NCI-H2107 (cell line): ENCODE results near the gene TRAPPC3.

Experiments used
- DNase-seq: peaks from one replicate; lab custom pipeline; 2025; lab: John Stamatoyannopoulos, UW

TRAPPC3 gene

DNA sequence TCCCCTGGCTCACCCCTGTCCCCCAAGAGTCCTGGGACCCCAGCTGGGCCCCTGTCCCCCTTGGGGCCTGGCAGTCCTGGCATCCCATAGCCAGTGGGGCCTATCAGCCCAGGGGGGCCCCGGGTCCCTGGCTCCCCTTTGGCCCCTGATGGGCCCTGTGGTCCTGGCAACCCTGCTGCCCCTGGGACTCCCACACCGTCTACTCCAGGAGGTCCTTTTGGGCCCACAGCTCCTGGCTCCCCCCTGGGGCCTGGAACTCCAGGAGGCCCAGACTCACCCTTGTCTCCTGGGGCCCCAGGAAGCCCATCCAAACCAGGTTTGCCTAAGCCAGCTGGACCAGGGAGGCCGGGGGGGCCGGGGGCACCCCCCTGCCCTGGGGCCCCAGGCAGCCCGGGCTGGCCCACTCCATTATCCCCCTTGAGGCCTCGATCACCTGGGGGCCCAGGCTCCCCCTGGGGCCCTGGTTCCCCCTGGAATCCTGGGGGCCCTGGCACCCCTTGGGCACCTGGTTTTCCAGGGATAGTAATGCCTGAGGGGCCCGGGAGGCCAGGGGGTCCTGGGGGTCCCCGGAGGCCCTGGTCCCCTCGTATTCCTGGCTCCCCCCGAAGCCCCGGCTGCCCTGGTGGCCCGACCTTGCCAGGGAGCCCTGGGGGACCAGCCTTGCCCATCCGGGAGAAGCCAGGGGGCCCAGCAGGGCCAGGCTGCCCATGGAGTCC is 50.5 kb downstream of the TRAPPC3 start:
- DNase-seq, result no peak

DNA sequence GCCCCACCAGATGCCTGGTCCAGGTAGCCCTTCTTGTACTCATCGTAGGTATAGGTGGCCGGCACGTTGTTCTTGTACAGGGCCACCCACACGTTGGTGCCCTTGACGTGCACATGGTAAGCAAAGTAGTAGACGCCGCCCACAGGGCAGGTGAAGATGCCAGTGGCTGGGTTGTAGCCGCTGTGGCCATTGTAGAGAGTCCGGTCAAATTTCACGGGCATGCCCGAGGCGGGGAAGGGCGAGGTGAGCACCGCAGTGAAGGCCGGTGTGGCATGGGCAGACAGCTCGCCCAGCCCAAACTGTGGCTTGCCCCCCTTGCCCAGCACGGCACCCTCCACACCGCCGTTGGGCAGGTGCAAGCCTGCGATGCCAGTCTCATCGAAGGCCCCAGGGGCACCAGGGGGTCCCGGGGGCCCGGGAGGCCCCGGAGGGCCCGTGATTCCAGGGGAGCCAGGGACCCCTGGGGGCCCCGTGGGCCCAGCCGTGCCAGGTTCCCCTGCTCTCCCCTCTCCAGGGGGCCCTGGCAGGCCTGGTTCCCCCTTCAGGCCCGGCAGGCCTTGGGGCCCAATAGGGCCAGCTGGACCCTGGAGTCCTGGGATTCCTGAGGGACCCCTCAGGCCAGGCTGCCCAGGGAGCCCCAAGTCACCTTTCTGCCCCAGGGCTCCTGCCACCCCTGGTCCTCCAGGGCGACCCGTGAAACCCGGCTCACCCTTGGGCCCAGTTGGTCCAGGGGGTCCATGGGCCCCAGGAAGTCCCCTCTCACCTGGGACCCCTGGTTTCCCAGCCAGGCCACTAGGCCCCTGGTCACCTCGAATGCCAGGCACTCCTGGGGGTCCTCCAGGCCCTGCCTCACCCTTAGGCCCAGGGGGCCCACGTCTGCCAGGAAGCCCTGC is 51.3 kb downstream of the TRAPPC3 start:
- no peak for DNase-seq

DNA sequence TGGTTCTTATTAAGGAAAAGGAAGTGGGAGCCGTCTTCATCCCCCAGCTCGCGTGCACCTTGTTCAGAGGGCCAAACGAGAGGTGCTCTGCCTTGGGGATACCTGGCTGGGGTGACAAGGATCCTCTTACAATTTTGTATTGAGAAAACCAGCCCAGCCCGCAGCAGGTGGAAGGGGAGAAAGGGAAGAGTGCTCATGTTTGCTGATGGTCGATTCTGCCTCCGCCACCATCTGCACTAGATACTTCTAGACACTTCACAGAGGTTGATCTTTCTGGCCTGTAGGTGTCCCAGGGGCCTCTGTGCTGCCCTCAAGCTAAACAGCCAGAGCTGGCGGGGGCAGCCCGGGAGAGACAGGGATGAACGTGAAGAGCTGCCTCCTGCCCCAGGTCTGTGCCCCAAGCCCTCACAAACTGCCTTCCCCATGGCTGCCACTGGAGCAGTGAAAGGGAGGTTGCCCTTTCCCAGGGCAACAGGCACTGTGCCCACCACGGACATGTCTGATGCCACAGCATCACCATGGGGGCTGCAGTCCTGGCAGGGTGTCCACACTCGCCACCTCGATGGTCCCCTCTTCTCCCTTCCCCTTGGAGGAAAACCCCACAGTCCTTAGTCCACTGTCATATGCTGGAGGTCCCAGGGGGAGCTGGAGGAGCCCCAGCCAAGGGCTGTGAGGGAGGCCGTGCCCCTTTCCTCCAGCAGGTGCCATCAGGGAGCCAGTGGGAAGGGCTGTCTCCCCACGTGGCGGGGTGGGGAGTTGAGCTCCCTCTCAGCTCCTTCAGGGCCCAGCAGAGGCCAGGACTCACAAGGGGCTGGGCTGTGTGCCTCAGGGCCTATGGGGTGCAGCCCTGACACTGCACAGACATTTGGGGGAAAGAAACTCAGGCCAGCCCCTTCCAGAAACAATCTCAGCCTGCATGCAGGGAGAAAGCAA is 52.5 kb downstream of the TRAPPC3 start:
- no peak for DNase-seq

DNA sequence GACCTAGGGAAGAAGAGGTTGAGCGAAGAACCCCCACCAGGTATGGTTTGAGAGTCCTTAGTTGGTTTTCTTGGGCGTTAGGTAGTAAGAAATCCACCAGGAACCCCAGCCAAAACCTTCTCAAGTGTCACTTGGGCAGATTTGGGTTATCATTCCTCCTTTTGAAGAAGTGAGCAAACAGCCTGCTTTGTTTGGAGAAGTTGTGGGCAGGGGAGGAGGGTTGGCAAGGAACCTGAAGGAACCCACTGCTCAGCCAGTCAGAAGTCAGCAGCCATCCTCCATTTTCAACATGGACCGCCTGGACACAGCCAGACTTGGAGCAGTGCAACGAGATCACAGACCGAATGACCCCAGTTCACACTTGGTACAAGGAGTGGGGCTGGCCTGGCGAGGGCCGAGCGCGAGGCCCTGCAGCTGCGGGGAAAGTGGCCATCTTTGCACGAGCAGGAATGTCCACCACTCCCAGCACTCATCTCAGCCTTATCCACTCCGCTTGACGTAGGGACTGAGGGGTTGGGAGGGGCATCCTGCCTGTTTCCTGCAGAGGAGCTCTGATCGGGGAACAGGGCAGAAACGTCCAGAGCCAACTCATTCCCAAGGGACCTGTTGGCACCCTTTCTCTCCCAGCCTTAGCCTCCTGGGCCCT is 53.4 kb downstream of the TRAPPC3 start:
- DNase-seq, result no peak

DNA sequence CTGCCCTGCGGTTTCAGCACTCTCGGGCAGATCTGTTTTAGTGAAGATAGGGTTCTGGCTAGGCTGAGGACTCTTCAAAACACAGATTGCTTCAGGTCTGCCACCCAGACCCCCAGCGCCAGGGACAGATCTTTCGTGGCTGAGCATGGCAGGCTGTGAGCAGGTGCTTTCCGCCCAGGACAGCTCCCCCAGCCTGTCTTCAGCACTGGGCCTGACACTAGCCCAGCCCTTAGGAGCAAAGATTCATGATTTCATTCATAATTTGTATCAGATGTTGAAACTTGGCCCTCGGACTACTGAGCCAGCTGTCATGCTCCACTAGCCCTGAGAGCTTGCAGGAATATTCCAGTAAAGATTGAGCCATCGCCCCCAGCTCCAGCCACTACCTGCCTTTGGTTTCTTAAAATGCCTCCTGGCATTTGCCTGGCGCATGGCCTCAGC is 54.6 kb downstream of the TRAPPC3 start:
- DNase-seq, result no peak

DNA sequence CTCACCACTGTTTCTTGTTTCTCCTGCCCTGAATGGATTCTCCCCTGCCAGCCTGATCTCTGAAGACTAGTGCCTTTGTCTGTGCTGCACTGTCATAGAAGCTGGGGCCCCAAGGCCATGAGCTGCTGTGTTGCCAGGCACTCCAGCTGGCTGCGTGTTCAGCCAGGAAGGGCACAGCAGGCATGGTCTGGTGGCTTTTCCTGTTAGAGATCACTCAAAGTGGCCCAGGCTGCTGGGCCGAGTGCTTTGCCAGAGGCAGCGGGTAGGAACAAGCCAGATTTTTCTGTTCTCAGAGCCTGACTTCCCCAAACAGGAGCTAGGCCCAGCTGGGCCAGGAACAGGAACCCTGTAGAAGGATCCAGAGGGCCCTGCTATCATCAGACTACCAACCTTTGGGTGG is 55.4 kb downstream of the TRAPPC3 start:
- DNase-seq, result no peak

DNA sequence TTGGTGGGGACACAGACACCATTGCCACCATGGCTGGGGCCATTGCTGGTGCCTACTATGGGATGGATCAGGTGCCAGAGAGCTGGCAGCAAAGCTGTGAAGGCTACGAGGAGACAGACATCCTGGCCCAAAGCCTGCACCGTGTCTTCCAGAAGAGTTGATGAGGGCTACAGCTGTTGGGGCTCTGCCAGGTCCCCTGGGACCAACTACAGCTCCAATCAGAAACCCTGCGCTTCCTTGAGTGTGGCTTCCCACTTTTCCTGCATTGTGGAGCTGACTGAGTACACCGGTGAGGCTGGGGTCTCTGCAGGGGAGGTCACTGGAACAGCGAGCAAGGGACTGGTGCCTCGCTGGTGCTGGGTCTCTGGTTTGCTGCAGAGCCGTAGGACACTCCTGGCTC is 56.1 kb downstream of the TRAPPC3 start:
- DNase-seq, result no peak

DNA sequence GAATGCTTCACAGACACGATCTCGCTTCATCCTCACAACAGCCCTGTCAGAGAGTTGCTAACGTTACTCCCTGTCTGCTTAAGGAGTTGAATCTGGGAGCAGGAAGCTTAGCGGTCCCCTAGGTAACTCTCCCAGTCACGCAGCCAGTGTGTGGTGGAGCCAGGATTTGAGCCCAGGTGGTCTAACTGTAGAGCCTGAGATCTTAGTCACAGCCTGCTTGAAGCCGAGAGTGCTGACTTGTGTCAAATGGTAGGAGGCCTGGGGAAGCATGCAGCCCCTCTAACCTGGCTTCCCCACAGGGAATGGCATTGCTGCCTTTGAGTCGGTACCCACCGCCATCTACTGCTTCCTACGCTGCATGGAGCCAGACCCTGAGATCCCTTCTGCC is 56.5 kb downstream of the TRAPPC3 start:
- DNase-seq, result no peak

DNA sequence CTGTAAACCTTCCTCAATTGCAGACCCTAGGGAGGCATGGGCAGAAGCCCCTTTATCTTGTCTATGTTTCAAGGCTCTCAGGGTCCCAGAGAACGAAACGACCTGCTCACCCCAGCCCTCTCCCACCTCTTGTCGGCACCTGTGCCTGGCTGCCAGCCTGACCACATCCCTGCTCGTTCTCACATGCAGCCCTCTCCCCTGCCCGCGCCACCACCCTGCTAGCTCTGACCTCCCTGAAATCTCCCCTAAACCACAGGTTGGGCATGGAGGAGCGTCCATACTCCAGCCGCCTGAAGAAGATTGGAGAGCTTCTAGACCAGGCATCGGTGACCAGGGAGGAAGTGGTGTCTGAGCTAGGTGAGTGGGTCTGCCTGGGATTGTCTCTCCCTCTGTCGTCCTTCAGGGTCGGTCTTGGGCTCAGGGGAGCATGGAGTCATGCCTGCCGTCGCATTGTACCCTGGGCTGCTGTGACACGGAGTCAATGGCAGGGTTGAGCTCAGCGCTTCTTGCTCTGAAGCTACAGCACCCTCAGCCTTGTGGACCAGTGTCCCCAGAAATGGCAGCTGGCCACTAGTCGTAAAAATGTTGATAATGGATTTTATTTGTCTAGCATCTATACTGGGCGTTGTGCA is 57.0 kb downstream of the TRAPPC3 start:
- no peak for DNase-seq

DNA sequence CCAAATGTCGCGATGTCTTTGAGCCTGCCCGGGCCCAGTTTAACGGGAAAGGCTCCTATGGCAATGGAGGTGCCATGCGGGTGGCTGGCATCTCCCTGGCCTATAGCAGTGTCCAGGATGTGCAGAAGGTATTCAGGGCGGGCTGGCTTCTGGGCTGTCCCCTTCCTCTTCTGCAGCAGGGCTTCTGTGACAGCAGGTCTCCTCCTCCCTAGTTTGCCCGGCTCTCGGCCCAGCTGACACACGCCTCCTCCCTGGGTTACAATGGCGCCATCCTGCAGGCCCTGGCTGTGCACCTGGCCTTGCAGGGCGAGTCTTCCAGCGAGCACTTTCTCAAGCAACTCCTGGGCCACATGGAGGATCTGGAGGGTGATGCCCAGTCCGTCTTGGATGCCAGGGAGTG is 57.6 kb downstream of the TRAPPC3 start:
- no peak for DNase-seq

DNA sequence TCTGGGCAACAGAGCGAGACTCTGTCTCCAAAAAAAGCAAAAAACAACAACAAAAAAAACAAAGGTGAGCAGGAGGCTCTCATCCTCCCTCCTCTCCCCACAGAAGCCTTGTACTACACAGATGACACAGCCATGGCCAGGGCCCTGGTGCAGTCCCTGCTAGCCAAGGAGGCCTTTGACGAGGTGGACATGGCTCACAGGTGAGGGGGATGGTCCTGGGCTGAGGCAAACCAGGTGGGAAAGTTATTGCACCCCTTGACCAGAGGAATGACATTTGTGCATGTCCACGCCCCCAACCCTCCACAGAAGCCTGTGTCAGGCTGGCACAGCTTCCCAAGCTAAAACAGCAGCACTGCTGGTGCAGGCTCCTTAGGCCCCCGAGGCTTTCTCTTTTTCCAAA is 58.1 kb downstream of the TRAPPC3 start:
- DNase-seq, result no peak

DNA sequence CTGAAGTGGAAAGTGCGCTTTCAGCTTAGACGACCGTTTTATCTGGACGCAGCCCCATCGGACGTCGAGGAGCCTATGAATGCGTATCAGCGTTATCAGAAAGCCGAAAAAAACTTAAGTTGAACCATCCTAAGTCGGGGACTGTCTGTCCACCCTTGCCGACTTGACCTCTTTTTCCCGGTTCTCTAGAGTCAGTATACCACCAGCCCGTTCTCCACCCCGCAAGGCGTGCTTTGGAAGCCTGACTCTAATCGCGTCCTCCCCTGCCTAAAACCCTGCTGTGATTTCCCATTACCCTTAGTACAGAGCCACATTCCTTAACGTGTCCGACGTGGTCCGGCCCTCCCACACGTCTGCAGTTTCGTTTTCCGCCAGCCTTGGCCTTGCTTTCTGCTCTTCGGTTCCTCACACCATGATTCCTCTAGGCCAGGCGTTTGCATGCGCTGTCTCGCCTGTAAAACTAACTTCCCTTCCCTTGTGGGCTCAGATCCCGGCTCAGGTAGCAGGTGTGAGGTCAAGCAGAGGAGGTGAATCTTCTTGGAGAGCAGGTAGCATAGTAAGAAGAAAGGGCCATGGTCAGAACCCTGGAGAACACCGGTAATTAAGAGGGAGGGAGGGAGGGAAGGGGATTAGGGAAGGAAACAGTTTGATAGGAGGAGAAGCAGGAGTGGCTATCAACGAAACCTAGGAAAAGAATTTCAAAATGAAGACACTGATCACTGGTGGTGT is 59.7 kb downstream of the TRAPPC3 start:
- DNase-seq, result no peak

DNA sequence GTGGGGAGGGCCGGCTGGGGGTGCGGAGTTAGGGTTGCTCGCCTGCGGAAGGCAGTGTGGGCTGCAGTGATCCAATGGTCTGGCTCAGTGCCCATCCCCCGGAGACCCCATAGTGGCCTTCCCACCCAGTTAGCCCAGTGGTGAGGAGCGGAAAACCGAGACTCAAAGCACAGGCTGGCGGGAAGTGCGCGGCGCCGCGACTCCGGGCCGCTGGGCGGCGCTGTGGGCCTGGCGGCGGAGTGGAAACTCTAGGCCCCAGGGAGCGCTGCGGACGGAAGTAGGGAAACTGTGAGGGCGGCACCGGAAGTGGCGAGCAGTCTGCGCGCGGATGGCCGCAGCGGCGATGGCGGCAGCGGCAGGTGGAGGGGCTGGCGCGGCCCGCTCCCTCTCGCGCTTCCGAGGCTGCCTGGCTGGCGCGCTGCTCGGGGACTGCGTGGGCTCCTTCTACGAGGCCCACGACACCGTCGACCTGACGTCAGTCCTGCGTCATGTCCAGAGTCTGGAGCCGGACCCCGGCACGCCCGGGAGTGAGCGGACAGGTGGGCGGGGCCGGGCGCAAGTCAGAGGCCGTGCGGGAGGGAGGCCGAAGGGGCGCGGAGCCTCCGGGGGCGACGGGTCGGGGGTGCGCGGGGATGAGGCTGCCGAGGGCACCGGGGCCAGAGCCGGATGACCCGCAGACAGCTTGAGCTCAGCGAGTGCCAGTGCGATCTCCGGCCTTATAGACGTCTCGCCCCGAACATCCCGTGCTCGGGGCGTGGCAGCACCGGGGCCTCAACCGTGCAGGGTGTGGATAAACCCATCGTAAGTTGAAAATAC is 60.5 kb downstream of the TRAPPC3 start, which contains the start of gene ADPRS:
TSS of gene ADPRS (plus strand) at position 316 of the 816 bp plus-strand sequence. CDS start at position 329, 13 bp downstream.
- peak; percentile 79 for DNase-seq

DNA sequence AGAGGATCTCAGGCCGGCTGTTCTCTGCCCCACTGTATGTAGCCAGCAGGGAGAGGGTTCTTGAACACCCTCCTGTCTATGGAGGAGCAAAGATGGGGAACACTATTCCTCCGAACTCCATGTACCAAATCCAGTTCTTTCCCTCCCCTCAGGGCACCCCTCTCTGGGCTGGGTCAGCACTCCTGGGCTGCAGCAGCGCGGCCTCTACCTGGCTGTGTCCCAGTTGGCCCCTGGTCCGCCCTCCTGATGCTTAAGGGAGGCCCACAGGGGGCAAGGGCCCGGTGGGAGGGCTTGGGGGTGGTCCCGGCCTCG is 61.1 kb downstream of the TRAPPC3 start:
- no peak for DNase-seq

DNA sequence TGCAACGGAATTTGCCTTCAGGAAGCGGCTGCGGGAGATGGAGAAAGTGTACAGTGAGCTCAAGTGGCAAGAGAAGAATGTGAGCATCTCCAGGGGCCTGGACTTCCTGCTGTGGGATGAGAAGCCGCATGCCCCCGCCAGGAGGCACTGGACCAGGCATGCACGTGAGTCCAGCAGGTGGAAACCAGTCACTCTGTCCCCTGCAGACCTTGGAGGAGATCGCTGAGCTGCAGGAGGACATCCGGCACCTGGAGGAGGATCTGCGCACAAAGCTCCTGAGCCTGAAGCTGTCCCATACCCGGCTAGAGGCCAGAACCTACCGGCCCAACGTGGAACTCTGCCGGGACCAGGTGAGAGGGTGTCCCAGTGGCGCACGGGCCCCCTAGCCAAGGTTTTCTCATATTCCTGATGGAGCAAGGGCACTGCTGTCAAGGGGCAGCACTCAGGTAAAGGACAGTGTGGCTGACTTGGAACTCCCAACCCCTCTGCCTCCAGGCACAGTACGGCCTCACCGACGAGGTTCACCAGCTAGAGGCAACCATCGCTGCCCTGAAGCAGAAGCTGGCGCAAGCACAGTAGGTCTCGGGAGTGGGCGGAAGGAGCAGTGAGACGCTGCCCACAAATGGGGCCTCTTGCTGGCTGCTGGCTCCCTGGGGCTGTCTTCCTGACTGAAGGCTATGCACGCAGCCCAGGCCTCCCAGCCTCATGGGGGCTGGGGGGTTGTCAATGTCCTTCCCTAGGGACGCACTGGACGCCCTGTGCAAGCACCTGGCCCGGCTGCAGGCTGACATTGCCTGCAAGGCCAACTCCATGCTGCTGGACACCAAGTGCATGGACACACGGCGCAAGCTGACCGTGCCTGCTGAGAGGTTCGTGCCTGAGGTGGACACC is 61.8 kb downstream of the TRAPPC3 start:
- DNase-seq, result no peak
